Measurements from ENCODE around the gene TSPAN13.

Gene TSPAN13

DNA sequence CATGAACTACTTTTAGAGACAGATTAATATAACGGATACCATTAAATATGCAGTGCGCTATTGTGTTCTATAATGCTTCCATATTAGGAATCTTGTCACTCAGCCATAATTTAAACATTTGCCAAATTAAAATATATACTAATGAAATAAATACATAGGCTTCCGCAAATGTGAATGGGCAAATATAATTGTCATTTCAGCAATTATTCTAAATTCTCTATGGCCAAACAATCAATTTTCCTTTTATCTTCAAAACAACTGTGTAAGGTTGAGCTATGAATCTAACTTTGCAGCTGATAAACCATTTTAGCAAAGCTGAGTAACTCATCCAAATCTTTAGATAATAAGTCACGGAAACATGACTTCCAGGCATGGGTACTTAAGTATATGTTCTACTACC, 20.7 kb upstream of the TSPAN13 start:
- no peak overlapping the region for H3K4me2 ChIP-seq (ENCODE audit: low read length)
- H3K9me3 ChIP-seq (ENCODE audit: insufficient read depth, low read length), result no peaks in the 10 kb centered on the region
- no peaks in the 10 kb centered on the region for H3K79me2 ChIP-seq (ENCODE audit: low read length)
- H3K36me3 ChIP-seq (replicated peaks; ENCODE audit: low read depth, low read length), result no peaks in the 10 kb centered on the region
- TF ChIP-seq, protein P1, sequence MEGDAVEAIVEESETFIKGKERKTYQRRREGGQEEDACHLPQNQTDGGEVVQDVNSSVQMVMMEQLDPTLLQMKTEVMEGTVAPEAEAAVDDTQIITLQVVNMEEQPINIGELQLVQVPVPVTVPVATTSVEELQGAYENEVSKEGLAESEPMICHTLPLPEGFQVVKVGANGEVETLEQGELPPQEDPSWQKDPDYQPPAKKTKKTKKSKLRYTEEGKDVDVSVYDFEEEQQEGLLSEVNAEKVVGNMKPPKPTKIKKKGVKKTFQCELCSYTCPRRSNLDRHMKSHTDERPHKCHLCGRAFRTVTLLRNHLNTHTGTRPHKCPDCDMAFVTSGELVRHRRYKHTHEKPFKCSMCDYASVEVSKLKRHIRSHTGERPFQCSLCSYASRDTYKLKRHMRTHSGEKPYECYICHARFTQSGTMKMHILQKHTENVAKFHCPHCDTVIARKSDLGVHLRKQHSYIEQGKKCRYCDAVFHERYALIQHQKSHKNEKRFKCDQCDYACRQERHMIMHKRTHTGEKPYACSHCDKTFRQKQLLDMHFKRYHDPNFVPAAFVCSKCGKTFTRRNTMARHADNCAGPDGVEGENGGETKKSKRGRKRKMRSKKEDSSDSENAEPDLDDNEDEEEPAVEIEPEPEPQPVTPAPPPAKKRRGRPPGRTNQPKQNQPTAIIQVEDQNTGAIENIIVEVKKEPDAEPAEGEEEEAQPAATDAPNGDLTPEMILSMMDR (IDR thresholded peaks at IDR 0.05; ENCODE audit: low read depth, low read length), result no peak
- TF ChIP-seq EZH2phosphoT487 (IDR thresholded peaks at IDR 0.05; ENCODE audit: low read depth), result no peak
- no peak overlapping the region for H3K9ac ChIP-seq (ENCODE audit: low read length)
- no peaks in the 10 kb centered on the region for H3K4me1 ChIP-seq (ENCODE audit: low read length)
- no peak overlapping the region for H3K4me3 ChIP-seq (ENCODE audit: low read length)
- H3K27ac ChIP-seq (ENCODE audit: low read length), result no peak overlapping the region
- H4K20me1 ChIP-seq (ENCODE audit: insufficient read depth, low read length), result no peaks in the 10 kb centered on the region
- no peak overlapping the region for H2AFZ ChIP-seq (ENCODE audit: low read depth, low read length)
- no peaks in the 10 kb centered on the region for H3K27me3 ChIP-seq (ENCODE audit: low read depth, low read length)

DNA sequence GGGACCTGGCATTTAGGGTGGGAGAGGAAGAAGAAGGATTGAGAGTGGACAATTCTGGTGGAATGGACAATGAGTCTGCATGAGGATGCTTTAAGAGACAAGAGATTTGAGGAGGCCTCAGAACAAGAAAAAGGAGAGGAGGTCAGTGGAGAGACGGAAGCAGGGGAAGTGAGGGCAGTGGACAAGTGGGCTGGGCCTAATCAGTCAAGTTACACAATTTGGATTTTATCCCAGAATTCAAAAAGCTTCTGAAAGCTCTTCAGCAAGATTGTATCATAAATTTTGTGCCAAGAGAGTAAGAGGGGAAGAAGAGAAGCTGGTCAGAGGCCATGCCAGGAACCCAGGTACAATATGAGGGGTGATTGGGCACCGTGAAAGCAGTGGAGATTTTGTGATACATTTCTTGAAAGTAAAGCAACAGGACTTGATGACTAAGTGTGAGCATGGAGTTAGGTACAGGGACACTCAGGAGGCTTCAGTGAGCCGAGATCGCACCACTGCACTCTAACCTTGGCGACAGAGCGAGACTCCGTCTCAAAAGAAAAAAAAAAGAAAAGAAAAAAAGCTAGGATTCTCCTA, 19.3 kb upstream of the TSPAN13 start:
- Histone ChIP-seq H2AFZ (ENCODE audit: low read depth, low read length) (no peak overlapping the region), H3K27me3 (ENCODE audit: low read depth, low read length) (no peaks in the 10 kb centered on the region), H3K4me1 (ENCODE audit: low read length) (no peaks in the 10 kb centered on the region), H3K36me3 (replicated peaks; ENCODE audit: low read depth, low read length) (no peaks in the 10 kb centered on the region), H3K9me3 (ENCODE audit: insufficient read depth, low read length) (no peaks in the 10 kb centered on the region), H3K4me3 (ENCODE audit: low read length) (no peak overlapping the region), H3K27ac (ENCODE audit: low read length) (no peak overlapping the region), H3K79me2 (ENCODE audit: low read length) (no peaks in the 10 kb centered on the region), H3K4me2 (ENCODE audit: low read length) (no peak overlapping the region), H3K9ac (ENCODE audit: low read length) (no peak overlapping the region), H4K20me1 (ENCODE audit: insufficient read depth, low read length) (no peaks in the 10 kb centered on the region)
- no peak for TF ChIP-seq EZH2phosphoT487 (IDR thresholded peaks at IDR 0.05; ENCODE audit: low read depth)

DNA sequence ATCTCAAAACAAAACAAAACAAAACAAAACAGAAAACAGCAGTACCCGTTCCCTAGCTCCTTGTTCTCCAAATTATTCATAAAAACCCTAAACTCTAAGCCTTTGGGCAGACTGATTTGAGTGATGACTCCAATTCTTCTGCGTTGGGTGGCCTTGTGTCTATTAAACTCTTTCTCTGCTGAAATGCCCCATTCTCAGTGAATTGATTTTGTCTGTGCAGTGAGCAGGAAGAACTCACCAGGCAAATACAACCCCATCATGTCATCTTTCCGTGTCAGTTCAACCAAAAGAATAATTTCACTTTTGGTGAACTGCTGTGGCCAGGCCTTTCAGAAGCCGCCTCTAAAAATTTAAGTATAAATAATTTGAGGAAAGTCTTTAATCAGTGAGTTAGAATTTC, 18.5 kb upstream of the TSPAN13 start:
- no peak overlapping the region for H3K4me3 ChIP-seq (ENCODE audit: low read length)
- no peaks in the 10 kb centered on the region for H4K20me1 ChIP-seq (ENCODE audit: insufficient read depth, low read length)
- no peaks in the 10 kb centered on the region for H3K4me1 ChIP-seq (ENCODE audit: low read length)
- no peaks in the 10 kb centered on the region for H3K79me2 ChIP-seq (ENCODE audit: low read length)
- no peaks in the 10 kb centered on the region for H3K27me3 ChIP-seq (ENCODE audit: low read depth, low read length)
- no peaks in the 10 kb centered on the region for H3K9me3 ChIP-seq (ENCODE audit: insufficient read depth, low read length)
- H2AFZ ChIP-seq (ENCODE audit: low read depth, low read length), result no peak overlapping the region
- TF ChIP-seq EZH2phosphoT487 (IDR thresholded peaks at IDR 0.05; ENCODE audit: low read depth), result no peak
- TF ChIP-seq, protein P1 (IDR thresholded peaks at IDR 0.05; ENCODE audit: low read depth, low read length), result no peak
- H3K4me2 ChIP-seq (ENCODE audit: low read length), result no peak overlapping the region
- H3K9ac ChIP-seq (ENCODE audit: low read length), result no peak overlapping the region
- H3K27ac ChIP-seq (ENCODE audit: low read length), result no peak overlapping the region
- H3K36me3 ChIP-seq (replicated peaks; ENCODE audit: low read depth, low read length), result no peaks in the 10 kb centered on the region

DNA sequence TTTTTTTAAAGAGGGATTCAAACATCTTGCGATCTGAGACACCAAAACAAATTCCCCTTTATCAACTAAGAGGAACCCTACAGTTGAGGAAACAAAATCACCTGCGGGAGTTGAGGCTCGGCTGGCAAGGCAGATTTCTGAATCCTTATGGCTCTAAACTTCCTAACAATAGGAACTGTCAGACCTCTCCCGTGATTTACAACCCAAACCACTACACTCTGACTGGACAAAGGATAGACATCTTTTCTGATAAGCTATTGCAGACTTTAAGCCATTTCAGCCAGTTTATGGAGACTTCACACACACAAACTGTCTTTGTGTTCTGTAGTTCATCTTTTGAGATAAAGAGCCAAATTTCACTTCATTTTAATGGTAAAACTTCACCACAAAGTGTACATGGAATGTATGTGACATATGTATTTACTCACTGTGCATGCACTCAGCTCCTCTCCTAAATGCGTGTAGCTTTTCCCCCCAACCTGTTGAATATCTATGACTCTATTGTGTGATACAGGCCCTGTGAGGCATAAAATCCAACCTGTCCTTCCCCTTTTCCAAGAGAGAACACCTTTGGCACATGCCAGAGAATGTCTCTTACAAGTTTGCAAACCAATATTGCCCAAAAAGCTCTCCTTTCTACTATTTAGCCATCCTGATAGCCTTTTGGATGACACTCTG, 15.4 kb upstream of the TSPAN13 start:
- no peaks in the 10 kb centered on the region for H3K27me3 ChIP-seq (ENCODE audit: low read depth, low read length)
- no peaks in the 10 kb centered on the region for H3K4me1 ChIP-seq (ENCODE audit: low read length)
- H3K9me3 ChIP-seq (ENCODE audit: insufficient read depth, low read length), result no peaks in the 10 kb centered on the region
- TF ChIP-seq EZH2phosphoT487 (IDR thresholded peaks at IDR 0.05; ENCODE audit: low read depth), result no peak
- TF ChIP-seq, protein P1 (IDR thresholded peaks at IDR 0.05; ENCODE audit: low read depth, low read length), result no peak
- H3K4me3 ChIP-seq (ENCODE audit: low read length), result no peak overlapping the region
- H3K79me2 ChIP-seq (ENCODE audit: low read length), result no peaks in the 10 kb centered on the region
- H4K20me1 ChIP-seq (ENCODE audit: insufficient read depth, low read length), result no peaks in the 10 kb centered on the region
- H3K36me3 ChIP-seq (replicated peaks; ENCODE audit: low read depth, low read length), result no peaks in the 10 kb centered on the region
- no peak overlapping the region for H3K9ac ChIP-seq (ENCODE audit: low read length)
- H2AFZ ChIP-seq (ENCODE audit: low read depth, low read length), result no peak overlapping the region
- no peak overlapping the region for H3K4me2 ChIP-seq (ENCODE audit: low read length)
- no peak overlapping the region for H3K27ac ChIP-seq (ENCODE audit: low read length)

Measured in OCI-LY3 (cell line).